Measurements from ENCODE around the gene SS18L1.

DNA sequence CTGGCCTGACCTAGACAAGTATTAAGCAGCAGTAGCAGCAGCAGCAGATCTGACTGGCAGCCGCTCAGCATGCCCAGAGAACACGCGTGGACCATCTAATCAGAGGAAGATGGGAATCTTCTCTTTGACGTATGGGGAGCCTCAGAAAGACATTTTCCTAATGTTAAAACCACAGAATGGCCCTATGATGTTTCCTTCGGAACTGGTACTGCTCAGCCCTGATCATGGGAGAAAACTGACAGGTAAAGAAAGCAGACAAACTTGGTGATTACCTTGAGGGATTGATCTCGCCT lies 6.5 kb upstream of the SS18L1 start:
- TF ChIP-seq, protein P1, sequence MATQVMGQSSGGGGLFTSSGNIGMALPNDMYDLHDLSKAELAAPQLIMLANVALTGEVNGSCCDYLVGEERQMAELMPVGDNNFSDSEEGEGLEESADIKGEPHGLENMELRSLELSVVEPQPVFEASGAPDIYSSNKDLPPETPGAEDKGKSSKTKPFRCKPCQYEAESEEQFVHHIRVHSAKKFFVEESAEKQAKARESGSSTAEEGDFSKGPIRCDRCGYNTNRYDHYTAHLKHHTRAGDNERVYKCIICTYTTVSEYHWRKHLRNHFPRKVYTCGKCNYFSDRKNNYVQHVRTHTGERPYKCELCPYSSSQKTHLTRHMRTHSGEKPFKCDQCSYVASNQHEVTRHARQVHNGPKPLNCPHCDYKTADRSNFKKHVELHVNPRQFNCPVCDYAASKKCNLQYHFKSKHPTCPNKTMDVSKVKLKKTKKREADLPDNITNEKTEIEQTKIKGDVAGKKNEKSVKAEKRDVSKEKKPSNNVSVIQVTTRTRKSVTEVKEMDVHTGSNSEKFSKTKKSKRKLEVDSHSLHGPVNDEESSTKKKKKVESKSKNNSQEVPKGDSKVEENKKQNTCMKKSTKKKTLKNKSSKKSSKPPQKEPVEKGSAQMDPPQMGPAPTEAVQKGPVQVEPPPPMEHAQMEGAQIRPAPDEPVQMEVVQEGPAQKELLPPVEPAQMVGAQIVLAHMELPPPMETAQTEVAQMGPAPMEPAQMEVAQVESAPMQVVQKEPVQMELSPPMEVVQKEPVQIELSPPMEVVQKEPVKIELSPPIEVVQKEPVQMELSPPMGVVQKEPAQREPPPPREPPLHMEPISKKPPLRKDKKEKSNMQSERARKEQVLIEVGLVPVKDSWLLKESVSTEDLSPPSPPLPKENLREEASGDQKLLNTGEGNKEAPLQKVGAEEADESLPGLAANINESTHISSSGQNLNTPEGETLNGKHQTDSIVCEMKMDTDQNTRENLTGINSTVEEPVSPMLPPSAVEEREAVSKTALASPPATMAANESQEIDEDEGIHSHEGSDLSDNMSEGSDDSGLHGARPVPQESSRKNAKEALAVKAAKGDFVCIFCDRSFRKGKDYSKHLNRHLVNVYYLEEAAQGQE (IDR thresholded peaks at IDR 0.05; ENCODE audit: insufficient replicate concordance, low read depth), result no peak
- TF ChIP-seq, protein P2, sequence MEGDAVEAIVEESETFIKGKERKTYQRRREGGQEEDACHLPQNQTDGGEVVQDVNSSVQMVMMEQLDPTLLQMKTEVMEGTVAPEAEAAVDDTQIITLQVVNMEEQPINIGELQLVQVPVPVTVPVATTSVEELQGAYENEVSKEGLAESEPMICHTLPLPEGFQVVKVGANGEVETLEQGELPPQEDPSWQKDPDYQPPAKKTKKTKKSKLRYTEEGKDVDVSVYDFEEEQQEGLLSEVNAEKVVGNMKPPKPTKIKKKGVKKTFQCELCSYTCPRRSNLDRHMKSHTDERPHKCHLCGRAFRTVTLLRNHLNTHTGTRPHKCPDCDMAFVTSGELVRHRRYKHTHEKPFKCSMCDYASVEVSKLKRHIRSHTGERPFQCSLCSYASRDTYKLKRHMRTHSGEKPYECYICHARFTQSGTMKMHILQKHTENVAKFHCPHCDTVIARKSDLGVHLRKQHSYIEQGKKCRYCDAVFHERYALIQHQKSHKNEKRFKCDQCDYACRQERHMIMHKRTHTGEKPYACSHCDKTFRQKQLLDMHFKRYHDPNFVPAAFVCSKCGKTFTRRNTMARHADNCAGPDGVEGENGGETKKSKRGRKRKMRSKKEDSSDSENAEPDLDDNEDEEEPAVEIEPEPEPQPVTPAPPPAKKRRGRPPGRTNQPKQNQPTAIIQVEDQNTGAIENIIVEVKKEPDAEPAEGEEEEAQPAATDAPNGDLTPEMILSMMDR (IDR thresholded peaks at IDR 0.05; ENCODE audit: insufficient read depth, low read length), result no peak
- no peak for TF ChIP-seq GABPA (IDR thresholded peaks at IDR 0.05; ENCODE audit: low read depth)
